ENCODE results near the gene PCDHGB3.
A peak's percentile ranks its signal among the peaks of the same experiment; 100 is the strongest.
"Not testable (repeated sequence)": the region's sequence is repeated elsewhere in the genome, so short reads cannot be mapped to it uniquely, and the experiment has no call there.

PCDHGB3 gene

GRCh38 chr5:141398608-141399007 lies 28.6 kb downstream of the PCDHGB3 start:
- DNase-seq (no peak), ATAC-seq (no peak)
- Mint-ChIP-seq H3K27me3 (peaks cover 79% of the 10 kb centered on the region), H3K27ac (peak overlapping the region in 1 of 2 donors; percentile 42), H3K9me3 (peaks cover 11 to 38% of the 10 kb centered on the region in 2 donors), H3K4me3 (no peak overlapping the region), H3K4me1 (peaks cover 9% of the 10 kb centered on the region)

- Mint-ChIP-seq H3K27me3 (peaks cover 79% of the 10 kb centered on the region), H3K4me1 (peaks cover 9% of the 10 kb centered on the region), H3K4me3 (no peak overlapping the region), H3K27ac (no peak overlapping the region), H3K9me3 (peaks cover 5 to 34% of the 10 kb centered on the region in 2 donors)
- DNase-seq (no peak), ATAC-seq (no peak)
These were observed 29.7 kb downstream of the PCDHGB3 start for GRCh38 chr5:141399555-141400258.

- peaks cover 5 to 46% of the 10 kb centered on the region in 2 donors for H3K9me3 Mint-ChIP-seq
- DNase-seq (no peak), ATAC-seq (no peak)
- H3K4me1 Mint-ChIP-seq = peaks cover 9% of the 10 kb centered on the region
- no peak within 1 kb of the TSS for H3K27ac Mint-ChIP-seq
- peaks cover 80% of the 10 kb centered on the region for H3K27me3 Mint-ChIP-seq
- H3K4me3 Mint-ChIP-seq = peak within 1 kb of the TSS; percentile 44 to 62
These were observed 32.7 kb downstream of the PCDHGB3 start, which contains the start of gene PCDHGA9 for GRCh38 chr5:141402553-141403243. Gene PCDHGA9, plus strand, starts transcription at chr5:141402778. Its CDS starts 175 bp downstream, at chr5:141402953.

- H3K4me1 Mint-ChIP-seq = peaks cover 16% of the 10 kb centered on the region
- peak overlapping the region in 1 of 2 donors; percentile 62 for H3K4me3 Mint-ChIP-seq
- H3K27me3 Mint-ChIP-seq = peaks cover 86% of the 10 kb centered on the region
- DNase-seq = no peak
- H3K27ac Mint-ChIP-seq = no peak overlapping the region
- H3K9me3 Mint-ChIP-seq = peaks cover 5 to 53% of the 10 kb centered on the region in 2 donors
- no peak for ATAC-seq
These were observed 33.3 kb downstream of the PCDHGB3 start for GRCh38 chr5:141403387-141403786.

- H3K4me3 Mint-ChIP-seq = peak within 1 kb of the TSS; percentile 73 to 81
- H3K27me3 Mint-ChIP-seq = peaks cover 79% of the 10 kb centered on the region
- H3K27ac Mint-ChIP-seq = peak within 1 kb of the TSS in 1 of 2 donors; percentile 9
- DNase-seq (peak in 1 of 2 donors; percentile 52), ATAC-seq (peak; percentile 76)
- H3K4me1 Mint-ChIP-seq = peaks cover 13% of the 10 kb centered on the region
- peaks cover 10 to 49% of the 10 kb centered on the region in 2 donors for H3K9me3 Mint-ChIP-seq
These were observed 37.9 kb downstream of the PCDHGB3 start, which contains the start of gene PCDHGB6 for GRCh38 chr5:141407790-141408505. Gene PCDHGB6, plus strand, starts transcription at chr5:141408021. Its CDS starts 182 bp downstream, at chr5:141408203.

GRCh38 chr5:141409598-141410306 lies 39.7 kb downstream of the PCDHGB3 start:
- no peak overlapping the region for H3K27ac Mint-ChIP-seq
- ATAC-seq (no peak), DNase-seq (no peak)
- H3K4me1 Mint-ChIP-seq = peaks cover 26% of the 10 kb centered on the region
- H3K27me3 Mint-ChIP-seq = peaks cover 79% of the 10 kb centered on the region
- peaks cover 10 to 38% of the 10 kb centered on the region in 2 donors for H3K9me3 Mint-ChIP-seq
- H3K4me3 Mint-ChIP-seq = no peak overlapping the region

GRCh38 chr5:141411575-141411974 lies 41.5 kb downstream of the PCDHGB3 start:
- Mint-ChIP-seq H3K9me3 (peaks cover 10 to 29% of the 10 kb centered on the region in 2 donors), H3K27me3 (peaks cover 81% of the 10 kb centered on the region), H3K4me3 (no peak overlapping the region), H3K27ac (no peak overlapping the region), H3K4me1 (peaks cover 32% of the 10 kb centered on the region)
- ATAC-seq (no peak), DNase-seq (no peak)

- Mint-ChIP-seq H3K27me3 (peaks cover 82% of the 10 kb centered on the region), H3K9me3 (peaks cover 10 to 28% of the 10 kb centered on the region in 2 donors), H3K4me3 (peak within 1 kb of the TSS; percentile 89 to 91), H3K4me1 (peaks cover 36% of the 10 kb centered on the region), H3K27ac (peak within 1 kb of the TSS in 1 of 2 donors; percentile 96)
- DNase-seq (peak; percentile 56 to 64), ATAC-seq (peak; percentile 78)
These were observed 43.0 kb downstream of the PCDHGB3 start, which contains the start of gene PCDHGA10 for GRCh38 chr5:141412854-141413539. Gene PCDHGA10, plus strand, starts transcription at chr5:141412987. Its CDS starts 189 bp downstream, at chr5:141413176.

GRCh38 chr5:141413540-141414069 lies 43.6 kb downstream of the PCDHGB3 start:
- Mint-ChIP-seq H3K27ac (peak overlapping the region in 1 of 2 donors; percentile 96), H3K4me1 (peaks cover 35% of the 10 kb centered on the region)

GRCh38 chr5:141414548-141415274 lies 44.7 kb downstream of the PCDHGB3 start:
- peak overlapping the region; percentile 39 to 55 for H3K4me3 Mint-ChIP-seq
- H3K4me1 Mint-ChIP-seq = peaks cover 35% of the 10 kb centered on the region
- DNase-seq, H3K27ac Mint-ChIP-seq, ATAC-seq: not testable (repeated sequence)
- peaks cover 12 to 26% of the 10 kb centered on the region in 2 donors for H3K9me3 Mint-ChIP-seq
- peaks cover 82% of the 10 kb centered on the region for H3K27me3 Mint-ChIP-seq

More at GRCh38 chr5:141413540-141414069, 43.6 kb downstream of the PCDHGB3 start:
- DNase-seq (no peak), ATAC-seq (no peak)
- Mint-ChIP-seq H3K4me3 (peak overlapping the region; percentile 89 to 91), H3K9me3 (peaks cover 12 to 28% of the 10 kb centered on the region in 2 donors), H3K27me3 (peaks cover 82% of the 10 kb centered on the region)

- peaks cover 82% of the 10 kb centered on the region for H3K27me3 Mint-ChIP-seq
- H3K4me1 Mint-ChIP-seq = peaks cover 35% of the 10 kb centered on the region
- not testable (repeated sequence) for DNase-seq, ATAC-seq, H3K27ac Mint-ChIP-seq
- peaks cover 10 to 21% of the 10 kb centered on the region in 2 donors for H3K9me3 Mint-ChIP-seq
- H3K4me3 Mint-ChIP-seq = peak overlapping the region; percentile 39 to 55
These were observed 45.2 kb downstream of the PCDHGB3 start for GRCh38 chr5:141415275-141415618.

GRCh38 chr5:141417494-141418172 lies 47.6 kb downstream of the PCDHGB3 start, which contains the start of gene PCDHGB7:
Gene PCDHGB7, plus strand, starts transcription at chr5:141417677. Its CDS starts 183 bp downstream, at chr5:141417860.
- Mint-ChIP-seq H3K4me3 (peak within 1 kb of the TSS; percentile 87), H3K4me1 (peaks cover 46% of the 10 kb centered on the region), H3K27ac (peak within 1 kb of the TSS in 1 of 2 donors; percentile 85), H3K27me3 (peaks cover 97% of the 10 kb centered on the region), H3K9me3 (peaks cover 13 to 34% of the 10 kb centered on the region in 2 donors)
- peak; percentile 52 to 65 for DNase-seq
- ATAC-seq = peak; percentile 85
